HepG2 (cell line): ENCODE measurements around the gene CCND1. TPM values are rescaled to one million over a fixed set of nuclear protein-coding genes. Genes with fewer than 3 reads are reported as not detected.

ENCODE experiments used
- BRCA1 ChIP-seq: sonication (generic); formaldehyde crosslinking; IDR thresholded peaks from 2 replicates; pipeline ENCODE4 v1.4.0; 2020; ENCODE audit warnings: missing genetic modification reagents
- ESRRA ChIP-seq: sonication (generic); formaldehyde crosslinking; IDR thresholded peaks from 2 replicates; pipeline ENCODE4 v1.5.1; 2020; ENCODE audit warnings: mild to moderate bottlenecking, low read depth, missing genetic modification reagents
- HDAC6 ChIP-seq: fragments of 200-600 bp; sonication (generic); IDR thresholded peaks from 2 replicates; pipeline ENCODE4 v1.7.0; 2017; ENCODE audit warnings: mild to moderate bottlenecking, antibody characterized with exemption, low read length, low read depth
- KDM2A ChIP-seq: sonication (generic); formaldehyde crosslinking; IDR thresholded peaks from 2 replicates; pipeline ENCODE4 v1.4.0; 2020; ENCODE audit warnings: low read depth, missing genetic modification reagents, borderline replicate concordance
- KLF15 ChIP-seq: sonication (generic); formaldehyde crosslinking; IDR thresholded peaks from 2 replicates; pipeline ENCODE4 v1.8.1; 2023; ENCODE audit warnings: borderline replicate concordance, mild to moderate bottlenecking, inconsistent platforms, missing genetic modification reagents, mixed read lengths
- MATR3 ChIP-seq: sonication (generic); formaldehyde crosslinking; IDR thresholded peaks from 2 replicates; pipeline ENCODE4 v1.4.0; 2020; ENCODE audit warnings: missing genetic modification reagents
- MTA3 ChIP-seq: sonication (generic); formaldehyde crosslinking; IDR thresholded peaks from 2 replicates; pipeline ENCODE4 v1.4.0; 2020; ENCODE audit warnings: missing genetic modification reagents
- MZF1 ChIP-seq: sonication (generic); formaldehyde crosslinking; IDR thresholded peaks from 2 replicates; pipeline ENCODE4 v1.8.1; 2023; ENCODE audit warnings: mild to moderate bottlenecking, missing genetic modification reagents, borderline replicate concordance
- NFKBIZ ChIP-seq: IDR thresholded peaks from 2 replicates; pipeline ENCODE4 v1.6.1; 2018; ENCODE audit warnings: missing genetic modification reagents, missing compliant biosample characterization
- PAX8 ChIP-seq: sonication (generic); formaldehyde crosslinking; IDR thresholded peaks from 2 replicates; pipeline ENCODE4 v1.8.0; 2022; ENCODE audit warnings: mild to moderate bottlenecking, missing genetic modification reagents, borderline replicate concordance
- ZBTB20 ChIP-seq: sonication (generic); formaldehyde crosslinking; IDR thresholded peaks from 2 replicates; pipeline ENCODE4 v1.8.1; 2023; ENCODE audit warnings: missing genetic modification reagents, low read depth, mild to moderate bottlenecking, borderline replicate concordance
- ZKSCAN1 ChIP-seq: fragments of 150-350 bp; IDR thresholded peaks from 2 replicates; pipeline ENCODE4 v1.6.1; 2014; ENCODE audit warnings: low read length
- ZNF142 ChIP-seq: sonication (generic); formaldehyde crosslinking; IDR thresholded peaks from 2 replicates; pipeline ENCODE4 v1.4.0; 2020; ENCODE audit warnings: missing genetic modification reagents
- ZNF33A ChIP-seq: sonication (generic); formaldehyde crosslinking; IDR thresholded peaks from 2 replicates; pipeline ENCODE4 v1.5.1; 2020; ENCODE audit warnings: missing genetic modification reagents, mild to moderate bottlenecking, moderate library complexity, borderline replicate concordance
- ZNF720 ChIP-seq: sonication (generic); formaldehyde crosslinking; IDR thresholded peaks from 2 replicates; pipeline ENCODE4 v1.4.0; 2020; ENCODE audit warnings: missing genetic modification reagents
- ZNF75D ChIP-seq: sonication (generic); formaldehyde crosslinking; IDR thresholded peaks from 2 replicates; pipeline ENCODE4 v1.8.1; 2023; ENCODE audit warnings: missing genetic modification reagents, mild to moderate bottlenecking, borderline replicate concordance
- ZNF784 ChIP-seq: sonication (generic); formaldehyde crosslinking; IDR thresholded peaks from 2 replicates; pipeline ENCODE4 v1.5.1; 2020; ENCODE audit warnings: missing genetic modification reagents, mild to moderate bottlenecking, borderline replicate concordance
- polyA plus RNA-seq, 8 experiments: library from polyadenylated mRNA; depleted of rRNA in 3 of 8; stranded (reverse) in 7 of 8; unstranded in 1 of 8; fragments of >200 nt; fragmentation: Illumina TruSeq in 4 of 8; extraction: Trizol in 4 of 8; gene quantifications; 2 replicates each; pipeline versions ENCODE4 v1.2.1 to v1.2.3, GENCODE V29; 2011 to 2016; ENCODE audit warnings: low read depth in 4 of 8, missing spikeins in 1 of 8, mixed read lengths in 1 of 8; ENCODE audit not compliant: insufficient read depth in 1 of 8
- total RNA-seq, 5 experiments: library from RNA; depleted of rRNA; stranded (reverse); fragments of >200 nt; fragmentation: Illumina TruSeq; extraction: Trizol; gene quantifications; 2 replicates each; pipeline ENCODE4 v1.2.3, GENCODE V29; 2016; ENCODE audit warnings: low read depth in 1 of 5
- TF ChIP-seq, protein P1 (sequence below): sonication (generic); formaldehyde crosslinking; conservative IDR thresholded peaks from 2 replicates; pipeline ENCODE4 v1.4.0; 2020; ENCODE audit warnings: mild to moderate bottlenecking, missing genetic modification reagents, moderate library complexity

The CCND1 gene
- total and polyA plus RNA-seq, 2 of the 13 experiments (the other 11 are each of a cell fraction or from before 2014, with no cell fraction given): 107 to 136 TPM

DNA sequence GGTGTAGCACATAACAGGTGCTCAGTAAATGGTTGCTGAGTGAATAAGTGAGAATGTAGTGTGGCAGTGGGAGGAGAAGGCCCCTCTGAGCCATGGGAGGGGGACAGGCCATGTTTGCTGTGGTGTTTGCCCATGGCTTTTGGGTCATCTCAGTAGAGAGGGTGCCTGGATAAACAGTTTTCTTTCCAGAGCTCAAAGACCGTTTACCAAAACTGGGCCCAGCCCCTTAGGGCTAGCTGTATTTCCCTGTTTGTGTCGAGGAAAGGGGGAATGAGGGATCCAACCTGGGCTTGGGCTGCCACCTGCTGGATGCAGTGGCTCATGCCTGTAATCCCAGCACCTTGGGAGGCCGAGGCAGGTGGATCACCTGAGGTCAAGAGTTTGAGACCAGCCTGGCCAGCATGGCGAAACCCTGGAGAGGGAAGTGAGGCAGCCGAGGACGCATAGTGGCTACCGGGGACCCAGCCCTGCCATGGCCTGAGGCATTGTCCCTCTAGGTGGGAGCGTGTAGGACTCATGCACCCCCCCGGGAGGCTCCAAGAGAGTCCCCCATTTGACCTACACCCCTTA lies 42.9 kb downstream of the CCND1 start (continued):
- no peak for TF ChIP-seq HDAC6
- TF ChIP-seq ZNF75D (CRISPR knock-in tag): no peak
- TF ChIP-seq ZNF33A (CRISPR knock-in tag): no peak
- no peak for TF ChIP-seq NFKBIZ (CRISPR knock-in tag)
- no peak for TF ChIP-seq PAX8 (CRISPR knock-in tag)
- no peak for TF ChIP-seq ZBTB20 (CRISPR knock-in tag)
- TF ChIP-seq ZNF720 (CRISPR knock-in tag): no peak
- peak; percentile 45; the same call in 1 of the 2 replicates for TF ChIP-seq KDM2A (CRISPR knock-in tag)
- TF ChIP-seq MATR3 (CRISPR knock-in tag): no peak
- no peak for TF ChIP-seq ZKSCAN1
- no peak for TF ChIP-seq KLF15
- no peak for TF ChIP-seq ZNF784 (CRISPR knock-in tag)
- TF ChIP-seq MTA3: no peak
- TF ChIP-seq, protein P1, sequence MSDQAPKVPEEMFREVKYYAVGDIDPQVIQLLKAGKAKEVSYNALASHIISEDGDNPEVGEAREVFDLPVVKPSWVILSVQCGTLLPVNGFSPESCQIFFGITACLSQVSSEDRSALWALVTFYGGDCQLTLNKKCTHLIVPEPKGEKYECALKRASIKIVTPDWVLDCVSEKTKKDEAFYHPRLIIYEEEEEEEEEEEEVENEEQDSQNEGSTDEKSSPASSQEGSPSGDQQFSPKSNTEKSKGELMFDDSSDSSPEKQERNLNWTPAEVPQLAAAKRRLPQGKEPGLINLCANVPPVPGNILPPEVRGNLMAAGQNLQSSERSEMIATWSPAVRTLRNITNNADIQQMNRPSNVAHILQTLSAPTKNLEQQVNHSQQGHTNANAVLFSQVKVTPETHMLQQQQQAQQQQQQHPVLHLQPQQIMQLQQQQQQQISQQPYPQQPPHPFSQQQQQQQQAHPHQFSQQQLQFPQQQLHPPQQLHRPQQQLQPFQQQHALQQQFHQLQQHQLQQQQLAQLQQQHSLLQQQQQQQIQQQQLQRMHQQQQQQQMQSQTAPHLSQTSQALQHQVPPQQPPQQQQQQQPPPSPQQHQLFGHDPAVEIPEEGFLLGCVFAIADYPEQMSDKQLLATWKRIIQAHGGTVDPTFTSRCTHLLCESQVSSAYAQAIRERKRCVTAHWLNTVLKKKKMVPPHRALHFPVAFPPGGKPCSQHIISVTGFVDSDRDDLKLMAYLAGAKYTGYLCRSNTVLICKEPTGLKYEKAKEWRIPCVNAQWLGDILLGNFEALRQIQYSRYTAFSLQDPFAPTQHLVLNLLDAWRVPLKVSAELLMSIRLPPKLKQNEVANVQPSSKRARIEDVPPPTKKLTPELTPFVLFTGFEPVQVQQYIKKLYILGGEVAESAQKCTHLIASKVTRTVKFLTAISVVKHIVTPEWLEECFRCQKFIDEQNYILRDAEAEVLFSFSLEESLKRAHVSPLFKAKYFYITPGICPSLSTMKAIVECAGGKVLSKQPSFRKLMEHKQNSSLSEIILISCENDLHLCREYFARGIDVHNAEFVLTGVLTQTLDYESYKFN: peak; percentile 72
- TF ChIP-seq BRCA1 (CRISPR knock-in tag): no peak
- no peak for TF ChIP-seq ESRRA (CRISPR knock-in tag)
- TF ChIP-seq ZNF142 (CRISPR knock-in tag): no peak
- no peak for TF ChIP-seq MZF1 (CRISPR knock-in tag)
